GM06990 (cell line): ENCODE data around the gene AKAP6.

Experiments used
- DNase-seq: peaks from one replicate; pipeline ENCODE4 v3.0.0-alpha.2; 2011; ENCODE audit not compliant: insufficient read length; ENCODE audit errors: extremely low read depth
- H3K27me3 ChIP-seq: replicated peaks from 2 replicates; pipeline ENCODE4 v1.6.0; 2011; ENCODE audit warnings: low read length; ENCODE audit not compliant: control insufficient read depth, insufficient read depth
- H3K36me3 ChIP-seq: 2 replicates; pipeline ENCODE4 v1.5.1; 2011; ENCODE audit warnings: low read length; ENCODE audit not compliant: control insufficient read depth, insufficient read depth
- H3K4me3 ChIP-seq: replicated peaks from 2 replicates; pipeline ENCODE4 v1.5.1; 2011; ENCODE audit warnings: low read depth, mild to moderate bottlenecking, control low read depth, low read length
- CTCF ChIP-seq: IDR thresholded peaks from 2 replicates; pipeline ENCODE4 v1.5.1; 2011; ENCODE audit warnings: low read length, control low read depth, mild to moderate bottlenecking, inconsistent platforms; ENCODE audit not compliant: insufficient read depth, poor library complexity, severe bottlenecking

The AKAP6 gene

GRCh38 chr14:32588448-32589320 is 259.6 kb downstream of the AKAP6 start:
- Histone ChIP-seq H3K4me3 (no peak overlapping the region), H3K36me3 (no peaks in the 10 kb centered on the region), H3K27me3 (no peaks in the 10 kb centered on the region)
- TF ChIP-seq CTCF: peak; percentile 77
- DNase-seq: no peak

DNA sequence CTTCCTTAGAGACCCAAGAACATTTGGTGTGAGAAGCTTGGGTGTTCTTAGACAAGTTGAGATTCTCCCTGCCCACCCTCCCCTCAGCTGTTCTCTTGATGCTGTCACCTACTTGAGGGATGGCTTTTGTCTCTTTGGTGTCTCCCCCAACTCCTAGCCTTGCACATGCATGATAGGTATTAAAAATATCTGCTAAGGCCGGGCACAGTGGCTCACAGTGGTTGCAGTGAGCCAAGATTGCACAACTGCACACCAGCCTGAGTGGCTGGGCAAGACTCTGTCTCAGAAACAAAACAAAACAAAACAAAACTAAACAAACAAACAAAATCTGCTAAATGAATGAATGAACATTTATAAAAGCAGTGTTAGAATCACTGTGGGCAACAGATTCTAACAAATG is 261.1 kb downstream of the AKAP6 start:
- no peak for DNase-seq
- Histone ChIP-seq H3K27me3 (no peaks in the 10 kb centered on the region), H3K36me3 (no peaks in the 10 kb centered on the region), H3K4me3 (no peak overlapping the region)
- TF ChIP-seq CTCF: no peak

- TF ChIP-seq CTCF: no peak
- DNase-seq: no peak
Measured at GRCh38 chr14:32593290-32593942, 264.3 kb downstream of the AKAP6 start.

DNA sequence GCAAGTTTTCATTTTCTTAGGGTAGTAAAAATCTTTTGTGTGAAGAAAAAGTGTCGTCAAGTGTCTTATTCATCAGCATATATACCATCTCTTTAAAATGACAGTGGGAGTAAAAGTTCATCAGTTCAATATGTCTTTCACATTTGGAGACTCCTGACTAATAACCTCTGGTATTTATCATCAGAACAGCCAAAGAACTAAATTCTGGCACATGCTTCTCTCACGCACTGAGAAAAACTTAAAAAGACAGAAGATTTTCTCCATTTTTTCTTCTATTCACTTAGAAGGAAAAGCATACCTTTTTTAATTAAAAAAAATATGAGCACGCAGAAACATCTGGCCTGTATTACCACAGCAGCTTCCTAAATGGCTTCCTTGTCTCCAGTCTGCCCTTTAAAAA is 265.7 kb downstream of the AKAP6 start:
- H3K27me3 ChIP-seq: no peaks in the 10 kb centered on the region
- no peak for DNase-seq
- H3K36me3 ChIP-seq: no peaks in the 10 kb centered on the region
- H3K4me3 ChIP-seq: no peak overlapping the region
- TF ChIP-seq CTCF: no peak

More at GRCh38 chr14:32593290-32593942, 264.3 kb downstream of the AKAP6 start:
- no peak overlapping the region for H3K4me3 ChIP-seq
- no peaks in the 10 kb centered on the region for H3K27me3 ChIP-seq
- no peaks in the 10 kb centered on the region for H3K36me3 ChIP-seq

GRCh38 chr14:32595497-32595896 is 266.4 kb downstream of the AKAP6 start:
- Histone ChIP-seq H3K36me3 (no peaks in the 10 kb centered on the region), H3K4me3 (no peak overlapping the region), H3K27me3 (no peaks in the 10 kb centered on the region)
- no peak for TF ChIP-seq CTCF
- no peak for DNase-seq
